ENCODE data around the gene ITIH4. TPM values are rescaled to one million over a fixed set of nuclear protein-coding genes. Genes with fewer than 3 reads are reported as not detected.

The ITIH4 gene
- total RNA-seq, 1 experiment from 2014 or later = 1.5 TPM

- H3K27me3 ChIP-seq (ENCODE audit: control insufficient read depth, insufficient read depth, low read length) = no peaks in the 10 kb centered on the region
- BruUV-seq (replicated peaks) = no TSS peak
- no peak overlapping the region for H3K27ac ChIP-seq (ENCODE audit: low read length)
- no peaks in the 10 kb centered on the region for H3K4me1 ChIP-seq (ENCODE audit: control insufficient read depth, insufficient read depth, low read length)
- ATAC-seq (no peak), DNase-seq (ENCODE audit: low read depth, low spot score) (no peak)
- ChIA-PET CTCF (interaction anchor here (0.5 kb wide), 1 partner anchor 10 kb away, joined by 3 read pairs; no protein-coding TSS in a partner anchor), POLR2A (no interaction called here)
- intact Hi-C loops (cut with micrococcal nuclease; ENCODE audit: unreplicated experiment) (no loop called here), in situ Hi-C loops (cut with HindIII; ENCODE audit: low pct_unique_long_range_greater_than_20kb, low sequenced_read_pairs) (no loop called here)
- H3K9me3 ChIP-seq (ENCODE audit: control insufficient read depth, insufficient read depth, low read depth, low read length) = no peaks in the 10 kb centered on the region
- no peaks in the 10 kb centered on the region for H3K36me3 ChIP-seq (ENCODE audit: control insufficient read depth, insufficient read depth, low read length)
- TF ChIP-seq SIN3A (IDR thresholded peaks at IDR 0.05; ENCODE audit: borderline replicate concordance, insufficient read depth, low read depth, low read length) (no peak), TCF7L2 (IDR thresholded peaks at IDR 0.05; ENCODE audit: low read depth, low read length) (no peak), POLR2AphosphoS5 (IDR thresholded peaks at IDR 0.05; ENCODE audit: low read depth, low read length) (no peak), REST (IDR thresholded peaks at IDR 0.05; ENCODE audit: insufficient read depth in 1 of 2, low read depth in 2 of 2, low read length in 1 of 2) (no peak), CTCF (IDR thresholded peaks at IDR 0.05) (no peak)
- H3K4me3 ChIP-seq (ENCODE audit: low read depth in 2 of 2, low read length in 2 of 2) = no peak overlapping the region
These were observed 21.3 kb downstream of the ITIH4 start for GRCh38 chr3:52809149-52809548.

GRCh38 chr3:52805270-52806039 is 25.0 kb downstream of the ITIH4 start:
- in situ Hi-C loops (cut with HindIII; ENCODE audit: low pct_unique_long_range_greater_than_20kb, low sequenced_read_pairs) (no loop called here), intact Hi-C loops (cut with micrococcal nuclease; ENCODE audit: unreplicated experiment) (no loop called here)
- ChIA-PET CTCF (no interaction called here), POLR2A (no interaction called here)
- DNase-seq (ENCODE audit: low read depth, low spot score) (no peak), ATAC-seq (no peak; the same call in 1 of the 2 replicates)
- no peak for TF ChIP-seq SIN3A (IDR thresholded peaks at IDR 0.05; ENCODE audit: borderline replicate concordance, insufficient read depth, low read depth, low read length)
- TF ChIP-seq POLR2AphosphoS5 (IDR thresholded peaks at IDR 0.05; ENCODE audit: low read depth, low read length) = no peak
- no peak for TF ChIP-seq TCF7L2 (IDR thresholded peaks at IDR 0.05; ENCODE audit: low read depth, low read length)
- no peak for TF ChIP-seq CTCF (IDR thresholded peaks at IDR 0.05)
- TF ChIP-seq REST (IDR thresholded peaks at IDR 0.05; ENCODE audit: insufficient read depth in 1 of 2, low read depth in 2 of 2, low read length in 1 of 2) = no peak
- H3K27ac ChIP-seq (ENCODE audit: low read length) = no peak overlapping the region
- no peak overlapping the region for H3K4me3 ChIP-seq (ENCODE audit: low read depth in 2 of 2, low read length in 2 of 2)
- no peaks in the 10 kb centered on the region for H3K4me1 ChIP-seq (ENCODE audit: control insufficient read depth, insufficient read depth, low read length)
- BruUV-seq (replicated peaks) = no TSS peak
- H3K9me3 ChIP-seq (ENCODE audit: control insufficient read depth, insufficient read depth, low read depth, low read length) = no peaks in the 10 kb centered on the region
- H3K36me3 ChIP-seq (ENCODE audit: control insufficient read depth, insufficient read depth, low read length) = no peaks in the 10 kb centered on the region
- no peaks in the 10 kb centered on the region for H3K27me3 ChIP-seq (ENCODE audit: control insufficient read depth, insufficient read depth, low read length)
